ENCODE results near the gene AOX1. TPM values are rescaled to one million over a fixed set of nuclear protein-coding genes. Genes with fewer than 3 reads are reported as not detected.
A peak's percentile ranks its signal among the peaks of the same experiment; 100 is the strongest.

AOX1 gene
- total and polyA plus RNA-seq, 5 donors from 2014 or later, result not detected

GRCh38 chr2:200620606-200621390 lies 35.0 kb downstream of the AOX1 start:
- H3K27me3 Mint-ChIP-seq, result peaks cover 17% of the 10 kb centered on the region
- peaks cover 0 to 2% (median 0%) of the 10 kb centered on the region in 4 donors for H3K4me1 Mint-ChIP-seq
- H3K36me3 Mint-ChIP-seq, result no peaks in the 10 kb centered on the region
- Histone ChIP-seq H3K27ac (ENCODE audit: insufficient read depth, low read length, poor library complexity, severe bottlenecking) (no peak overlapping the region), H3K27me3 (ENCODE audit: control insufficient read depth, insufficient read depth, low read length) (peaks cover 6% of the 10 kb centered on the region), H3K36me3 (ENCODE audit: control insufficient read depth, insufficient read depth, low read length) (no peaks in the 10 kb centered on the region), H3K4me3 (ENCODE audit: low read depth, low read length) (no peak overlapping the region), H3K9me3 (ENCODE audit: control insufficient read depth in 2 of 2, low read length in 2 of 2) (no peaks in the 10 kb centered on the region), H3K4me1 (ENCODE audit: control insufficient read depth, insufficient read depth, low read length, poor library complexity, severe bottlenecking) (no peaks in the 10 kb centered on the region)
- no peak overlapping the region for H3K27ac Mint-ChIP-seq
- no peaks in the 10 kb centered on the region for H3K9me3 Mint-ChIP-seq
- H3K4me3 Mint-ChIP-seq, result no peak overlapping the region
- DNase-seq (no peak), ATAC-seq (ENCODE audit: low read depth in 2 of 2) (no peak)

GRCh38 chr2:200622106-200622505 lies 36.3 kb downstream of the AOX1 start:
- peaks cover 0 to 2% (median 0%) of the 10 kb centered on the region in 4 donors for H3K4me1 Mint-ChIP-seq
- no peaks in the 10 kb centered on the region for H3K36me3 Mint-ChIP-seq
- H3K36me3 ChIP-seq (ENCODE audit: control insufficient read depth, insufficient read depth, low read length), result no peaks in the 10 kb centered on the region
- H3K27me3 ChIP-seq (ENCODE audit: control insufficient read depth, insufficient read depth, low read length), result peaks cover 12% of the 10 kb centered on the region
- no peak overlapping the region for H3K4me3 Mint-ChIP-seq
- peaks cover 20% of the 10 kb centered on the region for H3K27me3 Mint-ChIP-seq
- no peak for DNase-seq
- H3K9me3 ChIP-seq (ENCODE audit: control insufficient read depth in 2 of 2, low read length in 2 of 2), result no peaks in the 10 kb centered on the region
- no peak for ATAC-seq (ENCODE audit: low read depth in 2 of 2)
- no peak overlapping the region for H3K27ac ChIP-seq (ENCODE audit: insufficient read depth, low read length, poor library complexity, severe bottlenecking)
- no peaks in the 10 kb centered on the region for H3K9me3 Mint-ChIP-seq
- no peaks in the 10 kb centered on the region for H3K4me1 ChIP-seq (ENCODE audit: control insufficient read depth, insufficient read depth, low read length, poor library complexity, severe bottlenecking)
- H3K27ac Mint-ChIP-seq, result no peak overlapping the region
- no peak overlapping the region for H3K4me3 ChIP-seq (ENCODE audit: low read depth, low read length)

GRCh38 chr2:200624026-200624425 lies 38.2 kb downstream of the AOX1 start:
- no peaks in the 10 kb centered on the region for H3K4me1 ChIP-seq (ENCODE audit: control insufficient read depth, insufficient read depth, low read length, poor library complexity, severe bottlenecking)
- no peak overlapping the region for H3K4me3 Mint-ChIP-seq
- no peak for DNase-seq
- H3K27ac Mint-ChIP-seq, result no peak overlapping the region
- ATAC-seq (ENCODE audit: low read depth in 2 of 2), result no peak
- peaks cover 34% of the 10 kb centered on the region for H3K27me3 Mint-ChIP-seq
- peaks cover 0 to 2% (median 0%) of the 10 kb centered on the region in 4 donors for H3K4me1 Mint-ChIP-seq
- no peaks in the 10 kb centered on the region for H3K36me3 Mint-ChIP-seq
- H3K4me3 ChIP-seq (ENCODE audit: low read depth, low read length), result no peak overlapping the region
- H3K36me3 ChIP-seq (ENCODE audit: control insufficient read depth, insufficient read depth, low read length), result no peaks in the 10 kb centered on the region
- H3K9me3 Mint-ChIP-seq, result no peaks in the 10 kb centered on the region
- H3K27me3 ChIP-seq (ENCODE audit: control insufficient read depth, insufficient read depth, low read length), result peaks cover 9% of the 10 kb centered on the region
- no peaks in the 10 kb centered on the region for H3K9me3 ChIP-seq (ENCODE audit: control insufficient read depth in 2 of 2, low read length in 2 of 2)
- no peak overlapping the region for H3K27ac ChIP-seq (ENCODE audit: insufficient read depth, low read length, poor library complexity, severe bottlenecking)

- H3K4me1 Mint-ChIP-seq, result peaks cover 0 to 2% (median 0%) of the 10 kb centered on the region in 4 donors
- no peak for ATAC-seq (ENCODE audit: low read depth in 2 of 2)
- no peak overlapping the region for H3K4me3 ChIP-seq (ENCODE audit: low read depth, low read length)
- H3K9me3 Mint-ChIP-seq, result no peaks in the 10 kb centered on the region
- H3K36me3 Mint-ChIP-seq, result no peaks in the 10 kb centered on the region
- H3K4me1 ChIP-seq (ENCODE audit: control insufficient read depth, insufficient read depth, low read length, poor library complexity, severe bottlenecking), result no peaks in the 10 kb centered on the region
- H3K36me3 ChIP-seq (ENCODE audit: control insufficient read depth, insufficient read depth, low read length), result no peaks in the 10 kb centered on the region
- no peak for DNase-seq
- H3K27me3 ChIP-seq (ENCODE audit: control insufficient read depth, insufficient read depth, low read length), result peaks cover 9% of the 10 kb centered on the region
- no peak overlapping the region for H3K27ac ChIP-seq (ENCODE audit: insufficient read depth, low read length, poor library complexity, severe bottlenecking)
- H3K9me3 ChIP-seq (ENCODE audit: control insufficient read depth in 2 of 2, low read length in 2 of 2), result no peaks in the 10 kb centered on the region
- no peak overlapping the region for H3K4me3 Mint-ChIP-seq
- H3K27ac Mint-ChIP-seq, result no peak overlapping the region
- H3K27me3 Mint-ChIP-seq, result peaks cover 35% of the 10 kb centered on the region
These were observed 38.8 kb downstream of the AOX1 start for GRCh38 chr2:200624658-200625057.

- Histone ChIP-seq H3K27me3 (ENCODE audit: control insufficient read depth, insufficient read depth, low read length) (peaks cover 9% of the 10 kb centered on the region), H3K36me3 (ENCODE audit: control insufficient read depth, insufficient read depth, low read length) (no peaks in the 10 kb centered on the region), H3K27ac (ENCODE audit: insufficient read depth, low read length, poor library complexity, severe bottlenecking) (no peak overlapping the region), H3K4me3 (ENCODE audit: low read depth, low read length) (no peak overlapping the region), H3K4me1 (ENCODE audit: control insufficient read depth, insufficient read depth, low read length, poor library complexity, severe bottlenecking) (no peaks in the 10 kb centered on the region), H3K9me3 (ENCODE audit: control insufficient read depth in 2 of 2, low read length in 2 of 2) (no peaks in the 10 kb centered on the region)
- Mint-ChIP-seq H3K9me3 (peaks cover 0 to under 1% (median 0%) of the 10 kb centered on the region in 7 donors), H3K4me1 (peaks cover 0 to 2% (median 0%) of the 10 kb centered on the region in 4 donors), H3K27me3 (peaks cover 39% of the 10 kb centered on the region), H3K4me3 (no peak overlapping the region), H3K36me3 (no peaks in the 10 kb centered on the region), H3K27ac (peak overlapping the region in 1 of 3 donors; percentile 76)
- ATAC-seq (ENCODE audit: low read depth in 2 of 2), result no peak
- no peak for DNase-seq
These were observed 39.5 kb downstream of the AOX1 start for GRCh38 chr2:200625282-200625681.

GRCh38 chr2:200625958-200626363 lies 40.1 kb downstream of the AOX1 start:
- H3K4me1 ChIP-seq (ENCODE audit: control insufficient read depth, insufficient read depth, low read length, poor library complexity, severe bottlenecking), result no peaks in the 10 kb centered on the region
- no peak overlapping the region for H3K27ac ChIP-seq (ENCODE audit: insufficient read depth, low read length, poor library complexity, severe bottlenecking)
- H3K4me3 Mint-ChIP-seq, result no peak overlapping the region
- H3K36me3 Mint-ChIP-seq, result no peaks in the 10 kb centered on the region
- no peak for ATAC-seq (ENCODE audit: low read depth in 2 of 2)
- H3K27me3 Mint-ChIP-seq, result peaks cover 39% of the 10 kb centered on the region
- no peaks in the 10 kb centered on the region for H3K9me3 ChIP-seq (ENCODE audit: control insufficient read depth in 2 of 2, low read length in 2 of 2)
- no peak for DNase-seq
- no peak overlapping the region for H3K27ac Mint-ChIP-seq
- peaks cover 0 to 2% (median 0%) of the 10 kb centered on the region in 4 donors for H3K4me1 Mint-ChIP-seq
- no peaks in the 10 kb centered on the region for H3K36me3 ChIP-seq (ENCODE audit: control insufficient read depth, insufficient read depth, low read length)
- H3K4me3 ChIP-seq (ENCODE audit: low read depth, low read length), result no peak overlapping the region
- H3K27me3 ChIP-seq (ENCODE audit: control insufficient read depth, insufficient read depth, low read length), result peaks cover 9% of the 10 kb centered on the region
- peaks cover 0 to 1% (median 0%) of the 10 kb centered on the region in 7 donors for H3K9me3 Mint-ChIP-seq

GRCh38 chr2:200627110-200627770 lies 41.4 kb downstream of the AOX1 start:
- no peak overlapping the region for H3K27ac ChIP-seq (ENCODE audit: insufficient read depth, low read length, poor library complexity, severe bottlenecking)
- no peaks in the 10 kb centered on the region for H3K36me3 Mint-ChIP-seq
- peaks cover 0 to 2% (median 0%) of the 10 kb centered on the region in 4 donors for H3K4me1 Mint-ChIP-seq
- no peak overlapping the region for H3K4me3 ChIP-seq (ENCODE audit: low read depth, low read length)
- H3K27me3 Mint-ChIP-seq, result peaks cover 38% of the 10 kb centered on the region
- peaks cover 12% of the 10 kb centered on the region for H3K27me3 ChIP-seq (ENCODE audit: control insufficient read depth, insufficient read depth, low read length)
- H3K36me3 ChIP-seq (ENCODE audit: control insufficient read depth, insufficient read depth, low read length), result no peaks in the 10 kb centered on the region
- no peak overlapping the region for H3K4me3 Mint-ChIP-seq
- H3K27ac Mint-ChIP-seq, result no peak overlapping the region
- ATAC-seq (ENCODE audit: low read depth in 2 of 2), result no peak
- no peak for DNase-seq
- H3K9me3 ChIP-seq (ENCODE audit: control insufficient read depth in 2 of 2, low read length in 2 of 2), result no peaks in the 10 kb centered on the region
- peaks cover 0 to 1% (median 0%) of the 10 kb centered on the region in 7 donors for H3K9me3 Mint-ChIP-seq
- H3K4me1 ChIP-seq (ENCODE audit: control insufficient read depth, insufficient read depth, low read length, poor library complexity, severe bottlenecking), result no peaks in the 10 kb centered on the region

Measured in CD4-positive, CD25-positive, alpha-beta regulatory T cell (primary cell).